Activated CD8-positive, alpha-beta T cell treated with anti-CD3 and anti-CD28 coated beads for 36 hours (primary cell): ENCODE measurements around the gene P2RY2. TPM values are rescaled to one million over a fixed set of nuclear protein-coding genes. Genes with fewer than 3 reads are reported as not detected.

ENCODE experiments used
- ATAC-seq: fragments of 200-7000 bp; cut with Tn5 transposase; one replicate; pipeline ENCODE4 v1.10.0; 2021; ENCODE audit warnings: mild to moderate bottlenecking, moderate library complexity
- CTCF ChIA-PET: fragments of 350-600 bp; sonication (Branson Sonifier 250); formaldehyde crosslinking; loops from one replicate; lab custom pipeline; 2021; ENCODE audit warnings: antibody characterized with exemption; lab: Charles Lee
- POLR2A ChIA-PET: fragments of 350-600 bp; sonication (Branson Sonifier 250); formaldehyde crosslinking; loops from one replicate; lab custom pipeline; 2021; ENCODE audit warnings: antibody characterized with exemption; lab: Charles Lee
- DNase-seq: peaks from one replicate; pipeline ENCODE4 v3.0.0-alpha.2; 2020
- H3K27ac Mint-ChIP-seq: one replicate; pipeline ENCODE4 v1.8.0; 2021; ENCODE audit warnings: mild to moderate bottlenecking, mixed read lengths
- H3K27me3 Mint-ChIP-seq: one replicate; pipeline ENCODE4 v1.8.0; 2021; ENCODE audit warnings: mixed read lengths
- H3K36me3 Mint-ChIP-seq: one replicate; pipeline ENCODE4 v1.8.0; 2021; ENCODE audit warnings: low read depth, mixed read lengths
- H3K4me1 Mint-ChIP-seq: one replicate; pipeline ENCODE4 v1.8.0; 2021; ENCODE audit warnings: low read depth, mixed read lengths
- H3K4me3 Mint-ChIP-seq: one replicate; pipeline ENCODE4 v1.8.0; 2021; ENCODE audit warnings: mild to moderate bottlenecking, moderate library complexity, mixed read lengths
- H3K9me3 Mint-ChIP-seq: one replicate; pipeline ENCODE4 v1.8.0; 2021; ENCODE audit warnings: mixed read lengths
- intact Hi-C: fragments of 100-400 bp; cut with micrococcal nuclease; formaldehyde crosslinking; loops from one replicate; pipeline ENCODE4 v1.10.0; 2022
- total RNA-seq, 2 experiments: library from RNA; stranded (reverse); gene quantifications; one replicate each; pipeline ENCODE4 v1.2.3, GENCODE V29; 2021
- TF ChIP-seq, protein P1 (sequence below): fragments of 200-600 bp; IDR thresholded peaks from one replicate; pipeline ENCODE4 v1.8.0; 2022; ENCODE audit warnings: antibody characterized with exemption, mild to moderate bottlenecking

P2RY2 gene
- total RNA-seq, 2 experiments from 2014 or later: not detected

DNA sequence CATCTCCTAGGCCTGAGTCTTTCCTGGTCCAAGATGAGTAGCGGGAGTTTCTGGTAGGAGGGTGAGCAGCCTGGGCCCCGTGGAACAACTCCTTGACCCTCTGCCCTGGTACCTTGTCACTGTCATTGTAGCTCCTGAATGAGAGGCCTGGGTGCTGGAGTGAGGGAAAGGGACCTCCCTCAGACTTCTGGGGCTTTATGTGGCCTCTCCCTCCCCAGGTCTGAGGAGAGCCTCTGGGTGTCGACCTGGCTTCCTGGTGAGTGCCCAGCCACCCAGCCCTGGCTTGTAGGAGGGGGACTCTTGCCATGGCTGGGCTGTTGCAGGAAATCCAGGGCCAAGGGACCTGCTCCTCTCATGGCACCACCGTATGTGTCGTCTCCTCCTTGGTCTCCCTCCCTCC is 3.9 kb downstream of the P2RY2 start:
- H3K27ac Mint-ChIP-seq: no peak overlapping the region
- no peak overlapping the region for H3K4me3 Mint-ChIP-seq
- H3K4me1 Mint-ChIP-seq: peaks cover 2% of the 10 kb centered on the region
- ATAC-seq (no peak), DNase-seq (no peak)
- H3K9me3 Mint-ChIP-seq: no peaks in the 10 kb centered on the region
- TF ChIP-seq, protein P1, sequence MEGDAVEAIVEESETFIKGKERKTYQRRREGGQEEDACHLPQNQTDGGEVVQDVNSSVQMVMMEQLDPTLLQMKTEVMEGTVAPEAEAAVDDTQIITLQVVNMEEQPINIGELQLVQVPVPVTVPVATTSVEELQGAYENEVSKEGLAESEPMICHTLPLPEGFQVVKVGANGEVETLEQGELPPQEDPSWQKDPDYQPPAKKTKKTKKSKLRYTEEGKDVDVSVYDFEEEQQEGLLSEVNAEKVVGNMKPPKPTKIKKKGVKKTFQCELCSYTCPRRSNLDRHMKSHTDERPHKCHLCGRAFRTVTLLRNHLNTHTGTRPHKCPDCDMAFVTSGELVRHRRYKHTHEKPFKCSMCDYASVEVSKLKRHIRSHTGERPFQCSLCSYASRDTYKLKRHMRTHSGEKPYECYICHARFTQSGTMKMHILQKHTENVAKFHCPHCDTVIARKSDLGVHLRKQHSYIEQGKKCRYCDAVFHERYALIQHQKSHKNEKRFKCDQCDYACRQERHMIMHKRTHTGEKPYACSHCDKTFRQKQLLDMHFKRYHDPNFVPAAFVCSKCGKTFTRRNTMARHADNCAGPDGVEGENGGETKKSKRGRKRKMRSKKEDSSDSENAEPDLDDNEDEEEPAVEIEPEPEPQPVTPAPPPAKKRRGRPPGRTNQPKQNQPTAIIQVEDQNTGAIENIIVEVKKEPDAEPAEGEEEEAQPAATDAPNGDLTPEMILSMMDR: no peak
- CTCF ChIA-PET: interaction anchor here (0.8 kb wide), 1 partner anchor 15 kb away, joined by 3 read pairs; no protein-coding TSS in a partner anchor
- H3K27me3 Mint-ChIP-seq: peaks cover 19% of the 10 kb centered on the region
- H3K36me3 Mint-ChIP-seq: no peaks in the 10 kb centered on the region
- intact Hi-C loops: no loop called here
- POLR2A ChIA-PET: interaction anchor here (0.6 to 1.3 kb wide), 2 partner anchors 11 to 377 kb away, joined by 3 read pairs; no protein-coding TSS in a partner anchor

DNA sequence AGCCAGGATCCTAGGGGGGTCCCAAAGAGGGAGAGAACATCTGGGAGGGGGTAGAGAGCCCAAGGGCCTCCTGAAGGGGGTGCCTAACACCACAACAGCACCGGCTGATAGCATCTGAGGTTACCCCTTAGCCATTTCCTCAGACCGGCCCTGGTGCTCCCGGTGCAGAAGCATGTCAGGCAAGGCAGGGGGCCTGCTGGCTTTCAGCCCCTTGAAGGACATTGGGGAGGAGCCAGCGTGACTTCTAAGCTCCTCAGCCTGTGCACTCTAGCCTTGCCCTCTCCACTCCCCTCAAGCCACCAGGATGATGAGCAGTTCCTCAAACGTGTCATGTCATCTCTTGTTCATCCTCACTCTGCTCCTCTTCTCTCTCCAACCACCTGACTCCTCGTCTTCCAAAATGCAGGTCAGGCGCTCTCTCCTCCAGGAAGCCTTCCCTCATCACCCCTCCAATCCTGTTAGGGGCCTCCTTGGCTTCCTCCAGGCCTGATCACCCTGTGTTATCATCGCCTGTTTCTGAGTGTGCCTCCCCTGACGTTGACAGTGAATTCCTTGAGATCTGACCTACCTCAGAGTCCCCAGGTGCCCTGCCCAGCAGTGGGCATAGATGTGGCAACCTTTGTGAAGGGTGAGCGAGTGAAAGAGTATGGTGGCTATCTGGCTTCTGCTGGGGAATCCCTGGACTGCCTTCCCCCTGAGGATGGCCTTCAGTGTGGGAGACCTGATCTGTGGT is 6.1 kb downstream of the P2RY2 start:
- CTCF ChIA-PET: interaction anchor here (1.8 kb wide), 1 partner anchor 20 kb away, joined by 5 read pairs; no protein-coding TSS in a partner anchor

DNA sequence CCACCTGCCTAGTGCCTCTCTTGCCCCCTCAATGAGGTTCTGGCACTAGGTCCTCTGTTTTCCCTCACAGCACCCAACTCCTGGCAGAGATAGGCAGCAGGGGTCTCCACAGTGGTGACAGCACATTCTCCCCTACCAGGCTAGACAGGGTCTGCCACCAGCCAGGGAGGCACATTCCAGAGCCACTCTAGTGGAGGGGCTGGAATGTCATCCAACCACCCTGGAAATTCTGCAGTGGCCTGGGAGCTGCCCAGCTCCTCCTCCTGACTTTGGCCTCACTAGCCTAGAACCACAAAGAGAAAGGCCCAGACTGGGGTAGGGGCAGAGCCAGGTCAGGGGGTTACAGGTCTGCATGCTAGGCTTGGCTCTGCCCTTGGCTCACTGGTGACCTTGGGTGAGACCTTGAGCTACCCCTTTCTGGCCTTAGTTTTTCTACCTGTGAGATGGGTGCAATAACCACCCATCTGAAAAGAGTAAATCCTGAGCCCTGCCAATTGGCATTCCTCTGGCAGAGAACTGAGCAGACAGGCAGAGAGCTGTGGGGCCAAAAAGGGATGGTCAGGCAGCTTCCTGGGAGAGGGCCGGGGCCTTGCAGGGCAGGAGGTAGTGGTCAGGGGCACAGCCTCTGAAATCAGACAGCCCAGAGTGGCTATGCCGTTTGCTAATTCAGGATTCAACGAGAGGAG is 7.1 kb downstream of the P2RY2 start:
- H3K4me1 Mint-ChIP-seq: no peaks in the 10 kb centered on the region

More for the DNA sequence above, 6.1 kb downstream of the P2RY2 start:
- Mint-ChIP-seq H3K9me3 (no peaks in the 10 kb centered on the region), H3K27me3 (peaks cover 4% of the 10 kb centered on the region), H3K4me3 (no peak overlapping the region), H3K27ac (no peak overlapping the region), H3K36me3 (no peaks in the 10 kb centered on the region), H3K4me1 (no peaks in the 10 kb centered on the region)
- POLR2A ChIA-PET: interaction anchor here (0.6 kb wide), 2 partner anchors 12 to 64 kb away, joined by 3 read pairs; no protein-coding TSS in a partner anchor
- intact Hi-C loops: no loop called here
- TF ChIP-seq, protein P1: no peak
- no peak for DNase-seq
- no peak for ATAC-seq

DNA sequence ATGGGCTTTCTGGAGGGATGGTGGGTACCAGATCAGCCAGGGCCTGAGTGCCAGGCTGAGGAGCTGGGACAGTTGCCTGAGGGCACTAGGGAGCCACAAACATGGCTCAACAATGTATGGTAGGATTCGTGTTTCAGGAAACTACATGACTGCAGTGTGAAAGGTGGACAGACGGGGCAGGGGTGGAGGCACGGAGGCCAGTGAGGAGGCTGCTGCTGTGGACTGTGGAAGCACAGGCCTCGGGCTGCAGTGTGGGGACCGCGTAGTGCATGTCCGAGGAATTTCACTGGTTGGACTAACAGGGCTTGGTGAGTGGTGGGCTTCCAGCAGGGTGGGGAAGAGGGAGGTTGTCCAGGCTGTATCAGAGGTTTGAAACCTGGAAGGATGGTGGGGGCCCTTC is 7.8 kb downstream of the P2RY2 start:
- Mint-ChIP-seq H3K9me3 (no peaks in the 10 kb centered on the region), H3K36me3 (no peaks in the 10 kb centered on the region), H3K27me3 (no peaks in the 10 kb centered on the region), H3K4me1 (no peaks in the 10 kb centered on the region), H3K27ac (no peak overlapping the region), H3K4me3 (no peak overlapping the region)
- DNase-seq (no peak), ATAC-seq (no peak)
- CTCF ChIA-PET: no interaction called here
- intact Hi-C loops: no loop called here
- POLR2A ChIA-PET: no interaction called here
- TF ChIP-seq, protein P1: no peak

More for the DNA sequence above, 7.1 kb downstream of the P2RY2 start:
- Mint-ChIP-seq H3K27ac (no peak overlapping the region), H3K36me3 (no peaks in the 10 kb centered on the region), H3K4me3 (no peak overlapping the region), H3K9me3 (no peaks in the 10 kb centered on the region), H3K27me3 (no peaks in the 10 kb centered on the region)
- DNase-seq (no peak), ATAC-seq (no peak)
- intact Hi-C loops: no loop called here
- CTCF ChIA-PET: interaction anchor here (1.8 kb wide), 1 partner anchor 19 kb away, joined by 5 read pairs; no protein-coding TSS in a partner anchor
- TF ChIP-seq, protein P1: no peak
- POLR2A ChIA-PET: no interaction called here
